Vagina (tissue), 2 donors: ENCODE data around the gene GOLIM4. TPM values are rescaled to one million over a fixed set of nuclear protein-coding genes. Genes with fewer than 3 reads are reported as not detected.

Source experiments
- DNase-seq, 2 donors: peaks; one replicate each; pipeline ENCODE4 v3.0.0-alpha.2; 2017; ENCODE audit errors: extremely low spot score in 2 of 2
- H3K27ac ChIP-seq: fragments of 200-600 bp; sonication (generic); one replicate; pipeline ENCODE4 v1.5.1; 2019
- H3K27me3 ChIP-seq: fragments of 200-600 bp; sonication (generic); one replicate; pipeline ENCODE4 v1.5.1; 2019
- H3K36me3 ChIP-seq, 2 donors: fragments of 200-600 bp; sonication (generic); one replicate each; pipeline ENCODE4 v1.5.1; 2017 to 2019
- H3K4me1 ChIP-seq: fragments of 200-600 bp; sonication (generic); one replicate; pipeline ENCODE4 v1.5.1; 2019
- H3K4me3 ChIP-seq, 2 donors: fragments of 200-600 bp; sonication (generic); 1 replicate in 1 of 2; 2 replicates in 1 of 2; pipeline ENCODE4 v1.5.1; 2016 to 2019
- H3K9me3 ChIP-seq: fragments of 200-600 bp; sonication (generic); one replicate; pipeline ENCODE4 v1.5.1; 2019
- CTCF ChIP-seq, 3 experiments: fragments of 450-650 bp in 2 of 3; fragments of 200-600 bp in 1 of 3; sonication (generic) in 1 of 3; IDR thresholded peaks; one replicate each; pipeline ENCODE4 v1.5.1; 2017 to 2019; ENCODE audit warnings: antibody characterized with exemption in 3 of 3, mild to moderate bottlenecking in 2 of 3, moderate library complexity in 2 of 3
- POLR2A ChIP-seq, 2 donors: fragments of 450-650 bp; IDR thresholded peaks; one replicate each; pipeline ENCODE4 v1.6.1; 2017; ENCODE audit warnings: antibody characterized with exemption in 2 of 2, mild to moderate bottlenecking in 2 of 2, moderate library complexity in 2 of 2
- POLR2AphosphoS5 ChIP-seq, 2 donors: sonication (generic); formaldehyde crosslinking; IDR thresholded peaks; one replicate each; pipeline ENCODE4 v1.9.0; 2017; ENCODE audit warnings: antibody characterized with exemption in 2 of 2, mild to moderate bottlenecking in 2 of 2, low read depth in 1 of 2; ENCODE audit not compliant: insufficient read depth in 1 of 2
- intact Hi-C: fragments of 100-400 bp; cut with DNase I; formaldehyde crosslinking; loops from one replicate; pipeline ENCODE4 v1.15.1; 2023
- total RNA-seq: library from RNA; depleted of rRNA; stranded (reverse); fragments of >200 nt; gene quantifications from one replicate; pipeline ENCODE4 v1.2.3, GENCODE V29; 2016

Gene GOLIM4
- total RNA-seq, 1 donor from 2014 or later: 36.8 TPM

- H3K4me3 ChIP-seq: no peak overlapping the region
- H3K36me3 ChIP-seq: no peaks in the 10 kb centered on the region
- TF ChIP-seq CTCF (IDR thresholded peaks at IDR 0.05) (no peak), POLR2AphosphoS5 (IDR thresholded peaks at IDR 0.05; ENCODE audit: insufficient read depth in 1 of 2, low read depth in 1 of 2) (no peak), POLR2A (IDR thresholded peaks at IDR 0.05) (no peak)
- H3K9me3 ChIP-seq: no peaks in the 10 kb centered on the region
- H3K27ac ChIP-seq: no peak overlapping the region
- no peak for DNase-seq
- H3K4me1 ChIP-seq: peaks cover 17% of the 10 kb centered on the region
- intact Hi-C loops: no loop called here
- no peaks in the 10 kb centered on the region for H3K27me3 ChIP-seq
These were observed 43.2 kb downstream of the GOLIM4 start for GRCh38 chr3:168052515-168052914.

- no peak overlapping the region for H3K4me3 ChIP-seq
- intact Hi-C loops: no loop called here
- DNase-seq: no peak
- no peaks in the 10 kb centered on the region for H3K27me3 ChIP-seq
- peaks cover 17% of the 10 kb centered on the region for H3K4me1 ChIP-seq
- H3K36me3 ChIP-seq: no peaks in the 10 kb centered on the region
- no peak for TF ChIP-seq POLR2A (IDR thresholded peaks at IDR 0.05)
- TF ChIP-seq POLR2AphosphoS5 (IDR thresholded peaks at IDR 0.05; ENCODE audit: insufficient read depth in 1 of 2, low read depth in 1 of 2): no peak
- no peak for TF ChIP-seq CTCF (IDR thresholded peaks at IDR 0.05)
- no peaks in the 10 kb centered on the region for H3K9me3 ChIP-seq
- no peak overlapping the region for H3K27ac ChIP-seq
These were observed 43.9 kb downstream of the GOLIM4 start for GRCh38 chr3:168051531-168052471.

- TF ChIP-seq POLR2A (IDR thresholded peaks at IDR 0.05): no peak
- TF ChIP-seq CTCF (IDR thresholded peaks at IDR 0.05): no peak
- TF ChIP-seq POLR2AphosphoS5 (IDR thresholded peaks at IDR 0.05; ENCODE audit: insufficient read depth in 1 of 2, low read depth in 1 of 2): no peak
- H3K4me1 ChIP-seq: peaks cover 17% of the 10 kb centered on the region
- no peaks in the 10 kb centered on the region for H3K36me3 ChIP-seq
- no peak for DNase-seq
- no peak overlapping the region for H3K4me3 ChIP-seq
- no peaks in the 10 kb centered on the region for H3K27me3 ChIP-seq
- H3K9me3 ChIP-seq: no peaks in the 10 kb centered on the region
- H3K27ac ChIP-seq: no peak overlapping the region
- intact Hi-C loops: no loop called here
These were observed 44.7 kb downstream of the GOLIM4 start for GRCh38 chr3:168051070-168051469.

GRCh38 chr3:168049367-168049974 lies 46.3 kb downstream of the GOLIM4 start:
- Histone ChIP-seq H3K27ac (no peak overlapping the region), H3K36me3 (no peaks in the 10 kb centered on the region), H3K4me1 (peaks cover 17% of the 10 kb centered on the region), H3K27me3 (no peaks in the 10 kb centered on the region), H3K9me3 (no peaks in the 10 kb centered on the region), H3K4me3 (no peak overlapping the region)
- intact Hi-C loops: loop anchor here (5.0 kb wide), 1 partner anchor 113 kb away; no protein-coding TSS in a partner anchor
- no peak for TF ChIP-seq POLR2AphosphoS5 (IDR thresholded peaks at IDR 0.05; ENCODE audit: insufficient read depth in 1 of 2, low read depth in 1 of 2)
- no peak for TF ChIP-seq CTCF (IDR thresholded peaks at IDR 0.05)
- TF ChIP-seq POLR2A (IDR thresholded peaks at IDR 0.05): no peak
- DNase-seq: no peak
